K562 (cell line): Measurements from ENCODE around the gene SLX9. TPM values are rescaled to one million over a fixed set of nuclear protein-coding genes. Genes with fewer than 3 reads are reported as not detected.
A peak's percentile ranks its signal among the peaks of the same experiment; 100 is the strongest.

Experiments
- ATAC-seq: fragments of 200-7000 bp; cut with Tn5 transposase; 3 replicates; pipeline ENCODE4 v1.9.1; 2020; ENCODE audit warnings: moderate library complexity
- BruUV-seq: library from RNA; stranded (reverse); fragments of 400-500 nt; replicated peaks from 2 replicates; lab custom pipeline; 2021; lab: Mats Ljungman, UMichigan
- CTCF ChIA-PET: fragments of 300-600 bp; formaldehyde crosslinking; extraction: SDS; loops from one replicate; lab custom pipeline; 2021; ENCODE audit warnings: low intra/inter-chr PET ratio; lab: Yijun Ruan, JAX
- POLR2A ChIA-PET: fragments of 300-600, 350-650 bp; sonication (Branson Sonifier 250); formaldehyde crosslinking; extraction: SDS; loops from one replicate; lab custom pipeline; 2021; ENCODE audit warnings: antibody characterized with exemption, inconsistent platforms; lab: Yijun Ruan, JAX
- DNase-seq, 4 experiments: peaks; one replicate each; pipeline versions ENCODE4 v3.0.0 to v3.0.0-alpha.2; 2011 to 2018; ENCODE audit warnings: low spot score in 3 of 4, mixed read lengths in 3 of 4; ENCODE audit errors: extremely low read depth in 1 of 4
- FAIRE-seq: peaks from 2 replicates; lab custom pipeline; 2011; peaks lifted over from hg19 to GRCh38; lab: Jason Lieb, UNC
- H2AFZ ChIP-seq: 2 replicates; pipeline ENCODE4 v1.6.0; 2011; ENCODE audit warnings: low read depth, low read length, control low read depth, inconsistent platforms
- H3K27ac ChIP-seq: fragments of 200-600 bp; 3 replicates; pipeline ENCODE4 v1.8.0; 2011; ENCODE audit warnings: low read depth, mild to moderate bottlenecking, control low read depth, inconsistent platforms, low read length, moderate library complexity, mixed read lengths; ENCODE audit errors: extremely low read depth
- H3K27me3 ChIP-seq, 2 experiments: fragments of 300-600 bp in 1 of 2; 2 replicates in 1 of 2; 3 replicates in 1 of 2; pipeline versions ENCODE4 v1.6.0 to v1.8.0; 2011; ENCODE audit warnings: inconsistent platforms in 2 of 2, low read length in 2 of 2, mild to moderate bottlenecking in 1 of 2, mixed read lengths in 1 of 2, moderate library complexity in 1 of 2; ENCODE audit not compliant: control insufficient read depth in 2 of 2, insufficient read depth in 2 of 2
- H3K36me3 ChIP-seq: fragments of 300-600 bp; 3 replicates; pipeline ENCODE4 v1.8.0; 2011; ENCODE audit warnings: mild to moderate bottlenecking, low read length, inconsistent platforms; ENCODE audit not compliant: control insufficient read depth, insufficient read depth
- H3K4me1 ChIP-seq, 2 experiments: fragments of 200-600 bp in 1 of 2; replicated peaks in 1 of 2; 2 replicates in 1 of 2; 3 replicates in 1 of 2; pipeline versions ENCODE4 v1.5.1 to v1.8.0; 2011; ENCODE audit warnings: inconsistent platforms in 2 of 2, low read length in 2 of 2, mild to moderate bottlenecking in 1 of 2, mixed read lengths in 1 of 2, moderate library complexity in 1 of 2; ENCODE audit not compliant: control insufficient read depth in 2 of 2, insufficient read depth in 2 of 2
- H3K4me2 ChIP-seq: 2 replicates; pipeline ENCODE4 v1.6.1; 2011; ENCODE audit warnings: low read length, control low read depth, inconsistent platforms, mixed read lengths; ENCODE audit not compliant: insufficient read depth
- H3K4me3 ChIP-seq: fragments of 200-600 bp; sonication (generic), shearing (Covaris generic); 2 replicates; pipeline ENCODE4 v1.5.1; 2016; ENCODE audit warnings: control low read depth, inconsistent platforms
- H3K79me2 ChIP-seq: fragments of 200-600 bp; 3 replicates; pipeline ENCODE4 v1.8.0; 2011; ENCODE audit warnings: low read length, inconsistent platforms; ENCODE audit not compliant: control insufficient read depth, insufficient read depth
- H3K9ac ChIP-seq, 2 experiments: 2 replicates each; pipeline versions ENCODE4 v1.6.0 to v1.6.1; 2011; ENCODE audit warnings: low read depth in 2 of 2, low read length in 2 of 2, control low read depth in 1 of 2, inconsistent platforms in 1 of 2, mild to moderate bottlenecking in 1 of 2, mixed read lengths in 1 of 2; ENCODE audit not compliant: insufficient read depth in 1 of 2
- H3K9me1 ChIP-seq: one replicate; pipeline ENCODE4 v1.6.0; 2011; ENCODE audit warnings: inconsistent platforms, mild to moderate bottlenecking, low read length, moderate library complexity; ENCODE audit not compliant: control insufficient read depth, insufficient read depth
- H3K9me3 ChIP-seq: replicated peaks from 2 replicates; pipeline ENCODE4 v1.5.1; 2011; ENCODE audit warnings: low read depth, low read length, inconsistent platforms; ENCODE audit not compliant: control insufficient read depth, insufficient read depth
- H4K20me1 ChIP-seq: replicated peaks from 2 replicates; pipeline ENCODE4 v1.6.1; 2011; ENCODE audit warnings: low read length, inconsistent platforms, mixed read lengths; ENCODE audit not compliant: control insufficient read depth, insufficient read depth
- CCAR2 ChIP-seq: fragments of 200-400 bp; formaldehyde crosslinking; IDR thresholded peaks from 2 replicates; pipeline ENCODE4 v1.6.1; 2017; ENCODE audit warnings: mild to moderate bottlenecking, low read depth, low read length
- KDM1A ChIP-seq, 2 experiments: fragments of 450-650 bp; IDR thresholded peaks; 2 replicates each; pipeline ENCODE4 v1.6.1; 2016; ENCODE audit warnings: mild to moderate bottlenecking in 2 of 2
- RAD51 ChIP-seq: fragments of 450-650 bp; IDR thresholded peaks from 2 replicates; pipeline ENCODE4 v1.7.1; 2016; ENCODE audit warnings: low read depth, mild to moderate bottlenecking, borderline replicate concordance
- SETDB1 ChIP-seq: IDR thresholded peaks from one replicate; pipeline ENCODE4 v1.6.1; 2012; ENCODE audit warnings: low read length, control low read depth, inconsistent platforms
- SRF ChIP-seq, 2 experiments: fragments of 250-450, 450-650 bp in 1 of 2; sonication (Bioruptor Pico) in 1 of 2; sonication (generic) in 1 of 2; formaldehyde crosslinking; IDR thresholded peaks; 2 replicates each; pipeline versions ENCODE4 v1.5.0 to v1.5.1; 2020 to 2022; ENCODE audit warnings: mild to moderate bottlenecking in 1 of 2, missing genetic modification reagents in 1 of 2
- TEAD2 ChIP-seq: fragments of 450-650 bp; IDR thresholded peaks from 2 replicates; pipeline ENCODE4 v1.6.1; 2016; ENCODE audit warnings: missing genetic modification characterization, control low read depth, missing compliant biosample characterization
- ZKSCAN8 ChIP-seq: fragments of 200-800 bp; sonication (Bioruptor generic); IDR thresholded peaks from 2 replicates; pipeline ENCODE4 v1.6.1; 2016; ENCODE audit warnings: missing genetic modification characterization, missing compliant biosample characterization
- ZNF764 ChIP-seq: fragments of 250-450 bp; sonication (Bioruptor Pico); IDR thresholded peaks from 2 replicates; pipeline ENCODE4 v1.4.0; 2020; ENCODE audit warnings: low read depth, mild to moderate bottlenecking, moderate library complexity
- WGBS: fragments of 100-300 bp; shearing (Covaris generic); methylation state at CpG from one replicate; pipeline ENCODE4 v1.1.6; 2016; ENCODE audit warnings: low coverage, mixed read lengths; ENCODE audit not compliant: insufficient coverage; ENCODE audit errors: missing lambda C conversion rate; 5-methylcytosine and 5-hydroxymethylcytosine counted together
- in situ Hi-C: fragments of 300-500 bp; cut with MboI; formaldehyde crosslinking; loops from 4 replicates; pipeline ENCODE4 v1.15.0; 2018; ENCODE audit warnings: inconsistent platforms, mixed read lengths
- intact Hi-C: fragments of 100-400 bp; cut with micrococcal nuclease; formaldehyde crosslinking; loops from 2 replicates; pipeline ENCODE4 v1.14.2; 2022
- polyA plus RNA-seq, 8 experiments: library from polyadenylated mRNA; depleted of rRNA in 4 of 8; stranded (reverse) in 5 of 8; unstranded in 3 of 8; fragments of >200 nt; fragmentation: Nextera tagmentation in 2 of 8; fragmentation: Illumina TruSeq in 1 of 8; extraction: Ambion mirVana in 2 of 8; extraction: Trizol in 1 of 8; gene quantifications; 2 replicates each; pipeline versions ENCODE4 v1.2.1 to v1.2.3, GENCODE V29; 2011 to 2014; ENCODE audit warnings: inconsistent platforms in 1 of 8, missing spikeins in 1 of 8
- total RNA-seq, 7 experiments: library from RNA; depleted of rRNA in 6 of 7; stranded (reverse); fragments of >200 nt in 6 of 7; fragmentation: Illumina TruSeq in 2 of 7; extraction: Trizol in 2 of 7; gene quantifications; 2 replicates each; pipeline versions ENCODE4 v1.2.1 to v1.2.3, GENCODE V29; 2011 to 2021; ENCODE audit warnings: low replicate concordance in 1 of 7
- TF ChIP-seq, protein P1 (sequence below): fragments of 450-650 bp; IDR thresholded peaks from 2 replicates; pipeline ENCODE4 v1.6.1; 2016; ENCODE audit warnings: missing biosample characterization, missing genetic modification characterization
- TF ChIP-seq, protein P2 (sequence below): fragments of 450-650 bp; IDR thresholded peaks from one replicate; pipeline ENCODE4 v1.6.1; 2018; ENCODE audit warnings: mild to moderate bottlenecking, moderate library complexity; ENCODE audit not compliant: partially characterized antibody
- TF ChIP-seq, protein P3 (sequence below): fragments of 250-450 bp; sonication (Bioruptor Pico); IDR thresholded peaks from 2 replicates; pipeline ENCODE4 v1.8.0; 2022; ENCODE audit warnings: inconsistent platforms, mild to moderate bottlenecking, moderate library complexity, borderline replicate concordance

Gene SLX9
- total and polyA plus RNA-seq, 9 of the 15 experiments (the other 6 are each of a cell fraction or from before 2014, with no cell fraction given): 1.2 to 75.5 (median 16.5) TPM

DNA sequence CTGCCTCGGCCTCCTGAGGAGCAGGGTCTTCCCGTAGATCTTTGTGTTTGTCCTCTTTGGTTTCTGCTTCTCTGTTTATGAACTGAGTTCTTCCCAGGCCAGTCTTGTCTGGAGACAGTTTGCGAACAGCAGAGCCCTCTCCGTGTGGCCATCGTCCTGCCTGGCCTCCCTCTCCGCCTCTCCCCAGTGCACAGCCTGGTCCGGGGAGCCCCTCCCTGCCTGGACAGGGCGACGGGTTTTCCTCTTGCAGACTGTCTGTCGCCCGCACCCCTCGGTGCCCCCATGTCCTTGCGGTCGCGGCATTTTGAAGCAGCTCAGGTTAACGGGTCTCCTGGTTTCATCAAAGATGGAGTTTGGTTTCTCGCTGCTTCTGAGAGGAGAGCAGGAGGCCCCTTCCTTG lies 34.8 kb downstream of the SLX9 start:
- peak overlapping the region in 1 of 2 experiments; percentile 68; a peak in 1 of 4 replicates for H3K9ac ChIP-seq
- ATAC-seq (no peak), FAIRE-seq (no peak), DNase-seq (no peak)
- no peak overlapping the region for H2AFZ ChIP-seq
- ChIA-PET POLR2A (no interaction called here), CTCF (no interaction called here)
- peaks cover 79% of the 10 kb centered on the region; the same call in 2 of the 3 replicates for H3K36me3 ChIP-seq
- no peaks in the 10 kb centered on the region for H3K79me2 ChIP-seq
- H3K4me1 ChIP-seq: peaks cover 0 to 60% of the 10 kb centered on the region in 2 experiments; a peak in 2 of 5 replicates
- no peaks in the 10 kb centered on the region for H3K9me3 ChIP-seq
- no peaks in the 10 kb centered on the region for H3K27me3 ChIP-seq
- BruUV-seq: no TSS peak
- WGBS: 97% methylated on average over 11 of the region's 17 CpGs
- peaks cover 5% of the 10 kb centered on the region; the same call in 1 of the 2 replicates for H4K20me1 ChIP-seq
- intact Hi-C loops: no loop called here
- H3K4me2 ChIP-seq: no peak overlapping the region
- in situ Hi-C loops: loop anchor here (25.0 kb wide), 1 partner anchor 863 kb away; no protein-coding TSS in a partner anchor
- H3K9me1 ChIP-seq: no peaks in the 10 kb centered on the region
- no peak for TF ChIP-seq ZKSCAN8
- TF ChIP-seq SRF (CRISPR knock-in tag; IDR thresholded peaks at IDR 0.05): no peak
- TF ChIP-seq SETDB1: no peak
- TF ChIP-seq, protein P1, sequence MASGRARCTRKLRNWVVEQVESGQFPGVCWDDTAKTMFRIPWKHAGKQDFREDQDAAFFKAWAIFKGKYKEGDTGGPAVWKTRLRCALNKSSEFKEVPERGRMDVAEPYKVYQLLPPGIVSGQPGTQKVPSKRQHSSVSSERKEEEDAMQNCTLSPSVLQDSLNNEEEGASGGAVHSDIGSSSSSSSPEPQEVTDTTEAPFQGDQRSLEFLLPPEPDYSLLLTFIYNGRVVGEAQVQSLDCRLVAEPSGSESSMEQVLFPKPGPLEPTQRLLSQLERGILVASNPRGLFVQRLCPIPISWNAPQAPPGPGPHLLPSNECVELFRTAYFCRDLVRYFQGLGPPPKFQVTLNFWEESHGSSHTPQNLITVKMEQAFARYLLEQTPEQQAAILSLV (tag): no peak
- TF ChIP-seq KDM1A (IDR thresholded peaks at IDR 0.05): no peak
- TF ChIP-seq RAD51: no peak
- TF ChIP-seq ZNF764: no peak
- TF ChIP-seq CCAR2: no peak
- TF ChIP-seq, protein P2, sequence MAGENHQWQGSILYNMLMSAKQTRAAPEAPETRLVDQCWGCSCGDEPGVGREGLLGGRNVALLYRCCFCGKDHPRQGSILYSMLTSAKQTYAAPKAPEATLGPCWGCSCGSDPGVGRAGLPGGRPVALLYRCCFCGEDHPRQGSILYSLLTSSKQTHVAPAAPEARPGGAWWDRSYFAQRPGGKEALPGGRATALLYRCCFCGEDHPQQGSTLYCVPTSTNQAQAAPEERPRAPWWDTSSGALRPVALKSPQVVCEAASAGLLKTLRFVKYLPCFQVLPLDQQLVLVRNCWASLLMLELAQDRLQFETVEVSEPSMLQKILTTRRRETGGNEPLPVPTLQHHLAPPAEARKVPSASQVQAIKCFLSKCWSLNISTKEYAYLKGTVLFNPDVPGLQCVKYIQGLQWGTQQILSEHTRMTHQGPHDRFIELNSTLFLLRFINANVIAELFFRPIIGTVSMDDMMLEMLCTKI: no peak
- no peak for TF ChIP-seq TEAD2 (tag)
- TF ChIP-seq, protein P3, sequence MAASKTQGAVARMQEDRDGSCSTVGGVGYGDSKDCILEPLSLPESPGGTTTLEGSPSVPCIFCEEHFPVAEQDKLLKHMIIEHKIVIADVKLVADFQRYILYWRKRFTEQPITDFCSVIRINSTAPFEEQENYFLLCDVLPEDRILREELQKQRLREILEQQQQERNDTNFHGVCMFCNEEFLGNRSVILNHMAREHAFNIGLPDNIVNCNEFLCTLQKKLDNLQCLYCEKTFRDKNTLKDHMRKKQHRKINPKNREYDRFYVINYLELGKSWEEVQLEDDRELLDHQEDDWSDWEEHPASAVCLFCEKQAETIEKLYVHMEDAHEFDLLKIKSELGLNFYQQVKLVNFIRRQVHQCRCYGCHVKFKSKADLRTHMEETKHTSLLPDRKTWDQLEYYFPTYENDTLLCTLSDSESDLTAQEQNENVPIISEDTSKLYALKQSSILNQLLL: no peak
- H3K4me3 ChIP-seq: no peak overlapping the region
- no peak overlapping the region for H3K27ac ChIP-seq
